Vagina (tissue), 2 donors: Measurements from ENCODE around the gene PRDM5. TPM values are rescaled to one million over a fixed set of nuclear protein-coding genes. Genes with fewer than 3 reads are reported as not detected.

Experiments used
- DNase-seq, 2 donors: peaks; one replicate each; pipeline ENCODE4 v3.0.0-alpha.2; 2017; ENCODE audit errors: extremely low spot score in 2 of 2
- H3K27ac ChIP-seq: fragments of 200-600 bp; sonication (generic); one replicate; pipeline ENCODE4 v1.5.1; 2019
- H3K27me3 ChIP-seq: fragments of 200-600 bp; sonication (generic); one replicate; pipeline ENCODE4 v1.5.1; 2019
- H3K36me3 ChIP-seq, 2 donors: fragments of 200-600 bp; sonication (generic); one replicate each; pipeline ENCODE4 v1.5.1; 2017 to 2019
- H3K4me1 ChIP-seq: fragments of 200-600 bp; sonication (generic); one replicate; pipeline ENCODE4 v1.5.1; 2019
- H3K4me3 ChIP-seq, 2 donors: fragments of 200-600 bp; sonication (generic); 1 replicate in 1 of 2; 2 replicates in 1 of 2; pipeline ENCODE4 v1.5.1; 2016 to 2019
- H3K9me3 ChIP-seq: fragments of 200-600 bp; sonication (generic); one replicate; pipeline ENCODE4 v1.5.1; 2019
- CTCF ChIP-seq, 3 experiments: fragments of 450-650 bp in 2 of 3; fragments of 200-600 bp in 1 of 3; sonication (generic) in 1 of 3; IDR thresholded peaks; one replicate each; pipeline ENCODE4 v1.5.1; 2017 to 2019; ENCODE audit warnings: antibody characterized with exemption in 3 of 3, mild to moderate bottlenecking in 2 of 3, moderate library complexity in 2 of 3
- POLR2A ChIP-seq, 2 donors: fragments of 450-650 bp; IDR thresholded peaks; one replicate each; pipeline ENCODE4 v1.6.1; 2017; ENCODE audit warnings: antibody characterized with exemption in 2 of 2, mild to moderate bottlenecking in 2 of 2, moderate library complexity in 2 of 2
- POLR2AphosphoS5 ChIP-seq, 2 donors: sonication (generic); formaldehyde crosslinking; IDR thresholded peaks; one replicate each; pipeline ENCODE4 v1.9.0; 2017; ENCODE audit warnings: antibody characterized with exemption in 2 of 2, mild to moderate bottlenecking in 2 of 2, low read depth in 1 of 2; ENCODE audit not compliant: insufficient read depth in 1 of 2
- intact Hi-C: fragments of 100-400 bp; cut with DNase I; formaldehyde crosslinking; loops from one replicate; pipeline ENCODE4 v1.15.1; 2023
- total RNA-seq: library from RNA; depleted of rRNA; stranded (reverse); fragments of >200 nt; gene quantifications from one replicate; pipeline ENCODE4 v1.2.3, GENCODE V29; 2016

The PRDM5 gene
- total RNA-seq, 1 donor from 2014 or later = 15.2 TPM

- H3K9me3 ChIP-seq = no peaks in the 10 kb centered on the region
- no peaks in the 10 kb centered on the region for H3K4me1 ChIP-seq
- no peaks in the 10 kb centered on the region for H3K27me3 ChIP-seq
- no peaks in the 10 kb centered on the region for H3K36me3 ChIP-seq
- no peak for TF ChIP-seq POLR2AphosphoS5 (IDR thresholded peaks at IDR 0.05; ENCODE audit: insufficient read depth in 1 of 2, low read depth in 1 of 2)
- no peak for TF ChIP-seq CTCF (IDR thresholded peaks at IDR 0.05)
- TF ChIP-seq POLR2A (IDR thresholded peaks at IDR 0.05) = no peak
- no peak for DNase-seq
- intact Hi-C loops = no loop called here
- no peak overlapping the region for H3K4me3 ChIP-seq
- no peak overlapping the region for H3K27ac ChIP-seq
Observed at GRCh38 chr4:120770897-120771296, 151.6 kb downstream of the PRDM5 start.

- DNase-seq = no peak
- TF ChIP-seq POLR2A (IDR thresholded peaks at IDR 0.05) = no peak
- TF ChIP-seq CTCF (IDR thresholded peaks at IDR 0.05) = no peak
- no peak for TF ChIP-seq POLR2AphosphoS5 (IDR thresholded peaks at IDR 0.05; ENCODE audit: insufficient read depth in 1 of 2, low read depth in 1 of 2)
- Histone ChIP-seq H3K4me3 (no peak overlapping the region), H3K9me3 (no peaks in the 10 kb centered on the region), H3K27ac (no peak overlapping the region), H3K27me3 (no peaks in the 10 kb centered on the region), H3K4me1 (no peaks in the 10 kb centered on the region), H3K36me3 (no peaks in the 10 kb centered on the region)
- intact Hi-C loops = no loop called here
Observed at GRCh38 chr4:120769227-120769626, 153.3 kb downstream of the PRDM5 start.

- intact Hi-C loops = no loop called here
- H3K27me3 ChIP-seq = no peaks in the 10 kb centered on the region
- no peak for DNase-seq
Observed at GRCh38 chr4:120765260-120765680, 157.3 kb downstream of the PRDM5 start.

GRCh38 chr4:120763650-120764049, 158.9 kb downstream of the PRDM5 start:
- TF ChIP-seq POLR2A (IDR thresholded peaks at IDR 0.05) (no peak), CTCF (IDR thresholded peaks at IDR 0.05) (no peak), POLR2AphosphoS5 (IDR thresholded peaks at IDR 0.05; ENCODE audit: insufficient read depth in 1 of 2, low read depth in 1 of 2) (no peak)
- H3K4me1 ChIP-seq = no peaks in the 10 kb centered on the region
- H3K4me3 ChIP-seq = no peak overlapping the region
- H3K9me3 ChIP-seq = no peaks in the 10 kb centered on the region
- no peaks in the 10 kb centered on the region for H3K27me3 ChIP-seq
- no peaks in the 10 kb centered on the region for H3K36me3 ChIP-seq
- intact Hi-C loops = no loop called here
- DNase-seq = no peak
- H3K27ac ChIP-seq = no peak overlapping the region

More at GRCh38 chr4:120765260-120765680, 157.3 kb downstream of the PRDM5 start:
- Histone ChIP-seq H3K36me3 (no peaks in the 10 kb centered on the region), H3K4me3 (no peak overlapping the region), H3K9me3 (no peaks in the 10 kb centered on the region), H3K27ac (no peak overlapping the region), H3K4me1 (no peaks in the 10 kb centered on the region)
- TF ChIP-seq CTCF (IDR thresholded peaks at IDR 0.05) (no peak), POLR2A (IDR thresholded peaks at IDR 0.05) (no peak), POLR2AphosphoS5 (IDR thresholded peaks at IDR 0.05; ENCODE audit: insufficient read depth in 1 of 2, low read depth in 1 of 2) (no peak)

GRCh38 chr4:120761070-120761469, 161.5 kb downstream of the PRDM5 start:
- H3K27me3 ChIP-seq = no peaks in the 10 kb centered on the region
- intact Hi-C loops = no loop called here

More at GRCh38 chr4:120761070-120761469, 161.5 kb downstream of the PRDM5 start:
- H3K36me3 ChIP-seq = no peaks in the 10 kb centered on the region
- TF ChIP-seq POLR2AphosphoS5 (IDR thresholded peaks at IDR 0.05; ENCODE audit: insufficient read depth in 1 of 2, low read depth in 1 of 2) = no peak
- no peak for TF ChIP-seq POLR2A (IDR thresholded peaks at IDR 0.05)
- no peak for TF ChIP-seq CTCF (IDR thresholded peaks at IDR 0.05)
- no peak overlapping the region for H3K4me3 ChIP-seq
- H3K9me3 ChIP-seq = no peaks in the 10 kb centered on the region
- no peak overlapping the region for H3K27ac ChIP-seq
- no peak for DNase-seq
- H3K4me1 ChIP-seq = no peaks in the 10 kb centered on the region
